GM18520 (cell line): Measurements from ENCODE around the gene ASTN2.

ENCODE experiments used
- ATAC-seq: cut with Tn5 transposase; IDR thresholded peaks from one replicate; pipeline ENCODE4 v1.9.1; 2021; ENCODE audit not compliant: unreplicated experiment

The ASTN2 gene

GRCh38 chr9:117414906-117415331 lies at the start of gene ASTN2:
Gene ASTN2 (minus strand): TSS chr9:117415057. CDS start chr9:117414938, 119 bp downstream.
- ATAC-seq, result no peak

- ATAC-seq, result no peak
Observed at GRCh38 chr9:117462861-117463260, 48.0 kb upstream of the ASTN2 start.

GRCh38 chr9:117461386-117461785 lies 46.5 kb upstream of the ASTN2 start:
- ATAC-seq, result no peak

- ATAC-seq, result no peak
Observed at GRCh38 chr9:117460743-117461142, 45.9 kb upstream of the ASTN2 start.

GRCh38 chr9:117459913-117460312 lies 45.1 kb upstream of the ASTN2 start:
- no peak for ATAC-seq

- no peak for ATAC-seq
Observed at GRCh38 chr9:117458066-117458465, 43.2 kb upstream of the ASTN2 start.

GRCh38 chr9:117454711-117455110 lies 39.9 kb upstream of the ASTN2 start:
- ATAC-seq, result no peak

- no peak for ATAC-seq
Observed at GRCh38 chr9:117453737-117454136, 38.9 kb upstream of the ASTN2 start.

- ATAC-seq, result no peak
Observed at GRCh38 chr9:117451311-117451710, 36.5 kb upstream of the ASTN2 start.

GRCh38 chr9:117448066-117448465 lies 33.2 kb upstream of the ASTN2 start:
- no peak for ATAC-seq

GRCh38 chr9:117445631-117446030 lies 30.8 kb upstream of the ASTN2 start:
- ATAC-seq, result no peak

GRCh38 chr9:117444501-117444900 lies 29.6 kb upstream of the ASTN2 start:
- no peak for ATAC-seq

- ATAC-seq, result no peak
Observed at GRCh38 chr9:117437283-117437682, 22.4 kb upstream of the ASTN2 start.

GRCh38 chr9:117435630-117436261 lies 20.9 kb upstream of the ASTN2 start:
- no peak for ATAC-seq

GRCh38 chr9:117434566-117434965 lies 19.7 kb upstream of the ASTN2 start:
- ATAC-seq, result no peak

- ATAC-seq, result no peak
Observed at GRCh38 chr9:117430813-117431212, 16.0 kb upstream of the ASTN2 start.

GRCh38 chr9:117427357-117427913 lies 12.6 kb upstream of the ASTN2 start:
- ATAC-seq, result no peak

GRCh38 chr9:117425566-117425965 lies 10.7 kb upstream of the ASTN2 start:
- no peak for ATAC-seq

- ATAC-seq, result no peak
Observed at GRCh38 chr9:117424291-117424690, 9.4 kb upstream of the ASTN2 start.

GRCh38 chr9:117418111-117418510 lies 3.3 kb upstream of the ASTN2 start:
- ATAC-seq, result no peak

GRCh38 chr9:117416856-117417255 lies 2.0 kb upstream of the ASTN2 start:
- no peak for ATAC-seq

GRCh38 chr9:117415358-117415914 lies 579 bp upstream of the ASTN2 start:
- ATAC-seq, result no peak
